Measurements from ENCODE around the gene TEAD1. TPM values are rescaled to one million over a fixed set of nuclear protein-coding genes. Genes with fewer than 3 reads are reported as not detected.

TEAD1 gene
- total RNA-seq, 2 experiments from 2014 or later: 0.59 to 0.65 TPM

DNA sequence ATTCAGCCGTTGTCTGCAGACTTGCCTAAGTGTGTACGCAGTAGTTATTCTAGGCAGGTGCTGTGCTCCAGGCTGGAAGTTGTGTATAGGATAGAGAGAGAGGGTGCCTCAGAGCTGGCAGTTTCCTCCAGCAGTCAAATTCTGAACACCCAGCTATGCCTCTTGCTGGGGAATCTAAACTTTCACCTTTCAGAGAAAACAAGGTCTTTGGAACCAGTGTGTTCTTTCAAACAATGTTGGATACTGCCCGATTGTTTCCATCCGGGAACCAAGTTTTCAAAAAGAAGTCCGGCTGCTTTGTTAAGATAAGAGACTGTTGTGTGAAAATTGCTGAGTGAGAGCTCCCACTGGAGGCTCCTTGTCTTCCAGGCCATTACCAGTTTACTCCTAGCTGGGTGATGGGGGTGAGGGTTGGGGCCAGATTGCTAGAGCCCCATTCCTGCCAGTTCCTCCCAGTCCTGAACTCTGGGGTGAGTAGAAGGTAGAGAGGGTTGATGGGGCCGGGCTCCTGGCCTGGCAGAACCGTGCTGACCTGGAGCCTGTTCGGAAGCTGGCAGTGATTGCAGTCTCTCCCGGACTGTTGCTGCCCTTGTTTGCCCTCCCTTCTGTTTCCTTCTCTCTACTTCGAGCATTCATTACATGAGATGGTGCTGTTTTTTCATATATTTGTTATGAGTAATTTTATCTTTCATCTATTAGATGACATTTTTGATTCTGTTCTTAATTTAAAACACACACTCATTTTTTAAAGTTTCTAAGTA lies 150.2 kb downstream of the TEAD1 start:
- ChIA-PET POLR2A (no interaction called here), CTCF (interaction anchor here (0.6 kb wide), 1 partner anchor 48 kb away, joined by 3 read pairs; no protein-coding TSS in a partner anchor)
- no peak overlapping the region for H3K27ac Mint-ChIP-seq
- intact Hi-C loops (cut with DNase I, micrococcal nuclease): no loop called here
- ATAC-seq (no peak), DNase-seq (no peak)
- no peaks in the 10 kb centered on the region for H3K9me3 Mint-ChIP-seq (ENCODE audit: low read depth)
- peaks cover 10% of the 10 kb centered on the region for H3K4me1 Mint-ChIP-seq
- no peaks in the 10 kb centered on the region for H3K36me3 Mint-ChIP-seq (ENCODE audit: low read depth)
- peaks cover 56% of the 10 kb centered on the region for H3K27me3 Mint-ChIP-seq
- no peak overlapping the region for H3K4me3 Mint-ChIP-seq

DNA sequence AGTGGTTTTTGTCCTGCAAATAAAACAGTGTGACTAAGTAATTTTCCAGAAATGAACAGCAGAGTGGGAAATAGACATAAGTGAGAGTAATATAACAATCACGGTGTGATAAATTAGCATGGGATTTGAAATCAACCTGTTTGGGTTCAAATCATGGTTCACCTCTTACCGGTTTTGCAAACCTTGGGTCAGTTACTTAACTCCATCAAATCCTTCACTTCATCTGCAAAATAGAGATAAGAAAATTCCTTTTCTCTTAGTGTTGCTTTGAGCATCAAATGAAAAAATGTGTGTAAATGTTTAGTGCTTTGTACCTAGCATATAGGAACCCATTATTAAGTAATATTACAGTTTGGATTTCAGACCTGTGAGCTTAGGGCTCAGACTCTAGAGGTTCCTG lies 152.2 kb downstream of the TEAD1 start:
- H3K9me3 Mint-ChIP-seq (ENCODE audit: low read depth): no peaks in the 10 kb centered on the region
- intact Hi-C loops (cut with DNase I, micrococcal nuclease): no loop called here
- no peak for DNase-seq
- ChIA-PET POLR2A (interaction anchor here (0.8 kb wide), 1 partner anchor 13 kb away, joined by 3 read pairs; no protein-coding TSS in a partner anchor), CTCF (interaction anchor here (0.6 kb wide), 1 partner anchor 377 kb away, joined by 3 read pairs; no protein-coding TSS in a partner anchor)
- no peak for ATAC-seq
- no peaks in the 10 kb centered on the region for H3K36me3 Mint-ChIP-seq (ENCODE audit: low read depth)
- no peak overlapping the region for H3K27ac Mint-ChIP-seq
- H3K27me3 Mint-ChIP-seq: peaks cover 67% of the 10 kb centered on the region
- peaks cover 10% of the 10 kb centered on the region for H3K4me1 Mint-ChIP-seq
- H3K4me3 Mint-ChIP-seq: no peak overlapping the region

DNA sequence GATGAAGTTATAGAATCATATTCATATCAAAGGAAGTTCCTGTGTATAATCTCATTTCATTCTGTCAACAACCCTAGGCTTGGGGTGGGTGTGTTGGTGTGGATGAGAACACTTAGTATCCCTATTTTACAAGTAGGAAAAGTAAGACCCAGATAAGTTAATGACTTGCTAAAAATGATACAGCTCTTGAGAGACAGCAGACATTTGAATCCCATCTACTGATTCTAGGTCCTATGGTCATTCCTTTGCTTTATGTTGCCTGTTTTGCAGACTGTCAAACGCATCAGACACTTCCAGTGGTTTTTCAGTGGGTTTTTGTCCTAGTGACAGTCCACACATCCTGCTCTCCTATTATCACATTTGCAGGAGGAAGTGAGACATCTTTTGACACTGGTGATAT lies 153.1 kb downstream of the TEAD1 start:
- H3K4me3 Mint-ChIP-seq: no peak overlapping the region
- intact Hi-C loops (cut with DNase I, micrococcal nuclease): no loop called here
- DNase-seq (no peak), ATAC-seq (no peak)
- POLR2A ChIA-PET: no interaction called here
- peaks cover 10% of the 10 kb centered on the region for H3K4me1 Mint-ChIP-seq
- no peaks in the 10 kb centered on the region for H3K36me3 Mint-ChIP-seq (ENCODE audit: low read depth)
- peaks cover 64% of the 10 kb centered on the region for H3K27me3 Mint-ChIP-seq
- H3K27ac Mint-ChIP-seq: no peak overlapping the region
- H3K9me3 Mint-ChIP-seq (ENCODE audit: low read depth): no peaks in the 10 kb centered on the region
- CTCF ChIA-PET: interaction anchor here (0.7 kb wide), 1 partner anchor 767 kb away, joined by 3 read pairs; no protein-coding TSS in a partner anchor

DNA sequence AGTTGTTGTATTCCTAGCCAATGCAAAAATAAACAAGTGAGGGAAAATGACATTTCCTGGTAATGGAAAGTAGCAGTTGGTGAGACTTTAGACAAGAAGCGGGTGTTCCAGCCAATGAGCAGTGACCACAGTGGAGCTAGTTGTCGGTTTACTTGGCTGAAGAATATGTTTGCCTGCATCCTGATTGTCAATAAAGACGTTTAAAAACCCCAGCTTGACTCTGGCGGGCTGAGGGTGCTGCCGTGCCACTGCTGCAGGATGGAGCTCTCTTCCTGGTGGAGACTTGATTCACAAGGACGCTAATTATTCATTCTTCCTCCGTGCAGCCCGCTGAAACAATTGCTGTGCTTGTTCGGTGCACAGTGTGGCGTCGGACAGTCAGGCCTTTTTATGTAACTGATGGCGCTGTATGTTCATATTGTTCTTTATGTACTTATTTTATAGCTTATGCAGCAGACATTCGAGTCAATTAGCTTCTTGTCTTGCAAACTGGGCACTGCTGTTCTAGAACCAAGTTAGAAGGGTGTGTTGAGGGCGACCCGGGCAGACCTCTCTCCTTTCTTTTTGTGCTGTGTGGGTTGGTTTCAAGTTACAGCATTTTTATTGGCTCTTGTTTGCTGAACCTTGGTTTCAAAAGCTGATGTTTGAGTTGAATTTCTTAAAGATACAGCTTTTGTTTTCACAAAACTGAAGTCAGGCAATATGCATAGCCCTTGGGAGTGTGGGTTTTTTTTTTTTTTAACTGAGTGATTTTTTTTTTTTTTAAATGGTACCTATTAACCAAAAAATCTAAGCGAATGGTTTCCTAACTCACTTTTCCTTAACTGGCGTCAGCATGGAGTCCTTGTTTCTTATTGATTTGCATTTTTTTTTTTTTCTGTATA lies 153.9 kb downstream of the TEAD1 start:
- Mint-ChIP-seq H3K9me3 (ENCODE audit: low read depth) (no peaks in the 10 kb centered on the region), H3K36me3 (ENCODE audit: low read depth) (no peaks in the 10 kb centered on the region), H3K27ac (no peak overlapping the region), H3K27me3 (peaks cover 65% of the 10 kb centered on the region), H3K4me3 (peak overlapping the region; percentile 16), H3K4me1 (peaks cover 10% of the 10 kb centered on the region)
- no peak for ATAC-seq
- ChIA-PET POLR2A (no interaction called here), CTCF (interaction anchor here (0.6 to 1.1 kb wide), 4 partner anchors 34 to 766 kb away, joined by 3 read pairs; no protein-coding TSS in a partner anchor)
- intact Hi-C loops (cut with DNase I, micrococcal nuclease): no loop called here
- DNase-seq: no peak

DNA sequence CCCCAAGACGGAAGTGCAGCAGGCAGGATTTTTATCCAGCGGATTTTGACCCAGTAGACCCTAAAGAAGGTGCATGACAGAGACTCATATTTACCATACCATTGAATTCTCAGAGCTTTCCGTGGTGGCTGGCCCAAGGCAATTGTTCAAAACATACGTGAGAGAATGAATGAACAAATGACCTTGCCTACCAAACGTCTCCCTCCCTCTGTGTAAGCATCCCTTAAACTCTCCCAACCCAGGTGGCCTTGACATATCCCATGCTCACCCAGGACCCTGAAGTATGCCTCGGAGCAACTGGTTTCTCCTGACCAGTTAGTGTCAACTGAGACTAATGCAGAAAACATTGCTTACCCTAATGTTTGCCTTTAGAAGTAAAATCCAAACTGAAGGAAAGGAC lies 154.9 kb downstream of the TEAD1 start:
- CTCF ChIA-PET: no interaction called here
- POLR2A ChIA-PET: no interaction called here
- no peaks in the 10 kb centered on the region for H3K9me3 Mint-ChIP-seq (ENCODE audit: low read depth)
- no peaks in the 10 kb centered on the region for H3K36me3 Mint-ChIP-seq (ENCODE audit: low read depth)
- no peak overlapping the region for H3K27ac Mint-ChIP-seq
- no peak for ATAC-seq
- no peak overlapping the region for H3K4me3 Mint-ChIP-seq
- peaks cover 63% of the 10 kb centered on the region for H3K27me3 Mint-ChIP-seq
- H3K4me1 Mint-ChIP-seq: peaks cover 10% of the 10 kb centered on the region
- DNase-seq: no peak
- intact Hi-C loops (cut with DNase I, micrococcal nuclease): no loop called here

DNA sequence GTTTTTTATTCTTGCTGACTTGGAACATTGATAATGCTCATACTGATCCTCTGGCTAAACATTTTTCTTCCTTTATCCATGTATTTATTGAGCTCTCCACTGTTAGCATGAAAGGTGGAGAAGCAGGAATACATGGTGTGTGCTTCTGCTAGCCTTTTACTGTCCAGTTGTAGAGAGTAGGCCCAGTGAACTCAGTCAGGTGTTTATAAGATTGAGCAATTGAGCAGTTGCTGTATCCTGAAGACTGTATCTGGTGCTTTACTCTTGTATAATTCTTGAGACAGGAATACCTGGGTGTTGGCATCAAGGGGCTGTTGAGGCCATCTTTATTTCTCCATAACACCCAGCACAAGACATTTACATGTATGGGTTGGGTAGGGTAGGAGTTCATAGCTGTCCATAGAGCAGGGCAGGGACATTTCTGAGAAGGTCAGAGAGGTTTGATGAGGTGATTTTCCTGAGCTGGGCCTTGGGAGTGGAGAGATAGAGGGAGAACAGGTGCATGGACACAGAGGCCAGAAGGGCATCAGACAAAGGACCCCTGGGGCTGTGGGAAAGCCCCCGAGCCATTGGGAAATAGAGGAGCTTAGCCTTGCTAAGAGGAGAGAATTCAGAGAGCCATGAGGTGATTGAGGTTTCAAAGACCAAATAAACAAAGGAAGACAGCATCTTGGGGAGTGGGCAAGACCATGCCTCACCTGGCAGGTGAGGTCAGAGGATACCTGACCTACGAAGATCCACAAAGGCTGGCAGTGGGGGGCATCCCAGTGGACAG lies 155.5 kb downstream of the TEAD1 start:
- intact Hi-C loops (cut with DNase I, micrococcal nuclease): no loop called here
- Mint-ChIP-seq H3K4me3 (no peak overlapping the region), H3K27me3 (peaks cover 64% of the 10 kb centered on the region), H3K36me3 (ENCODE audit: low read depth) (no peaks in the 10 kb centered on the region), H3K4me1 (peaks cover 10% of the 10 kb centered on the region), H3K27ac (no peak overlapping the region), H3K9me3 (ENCODE audit: low read depth) (no peaks in the 10 kb centered on the region)
- no peak for DNase-seq
- ChIA-PET CTCF (no interaction called here), POLR2A (interaction anchor here (0.6 kb wide), 1 partner anchor 742 kb away, joined by 8 read pairs; no protein-coding TSS in a partner anchor)
- no peak for ATAC-seq

DNA sequence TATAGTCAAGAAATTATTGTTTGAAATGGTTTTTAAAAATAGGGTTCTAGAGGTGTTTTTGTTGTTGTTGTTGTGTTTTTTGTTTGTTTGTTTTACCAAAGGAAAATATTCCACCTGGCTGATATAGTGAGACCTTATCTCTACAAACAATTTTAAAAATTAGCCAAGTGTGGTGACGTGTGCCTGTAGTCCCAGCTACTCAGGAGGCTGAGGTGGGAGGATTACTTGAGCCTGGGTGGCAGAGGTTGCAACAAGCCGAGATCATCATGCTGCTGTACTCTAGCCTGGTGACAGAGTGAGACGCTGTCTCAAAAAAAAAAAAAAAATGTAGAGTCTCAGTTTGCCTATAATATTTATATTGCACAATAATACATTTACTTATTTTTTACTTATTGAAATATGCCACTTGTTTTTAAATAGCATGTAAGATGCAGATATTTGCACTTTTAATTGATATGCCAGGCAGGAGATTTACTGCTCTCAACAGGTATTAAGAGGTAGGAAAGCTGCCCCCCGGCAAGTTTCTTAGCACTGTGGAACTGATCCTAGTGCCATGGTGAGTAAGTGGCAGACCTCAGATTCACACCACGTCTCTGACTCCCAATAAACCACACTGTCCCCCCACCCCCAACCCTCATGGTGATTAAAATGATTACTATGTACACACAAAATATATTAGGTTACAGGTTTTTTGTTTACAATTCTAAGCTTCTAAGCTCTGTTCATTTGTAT lies 157.4 kb downstream of the TEAD1 start:
- no peak for DNase-seq
- ATAC-seq: no peak
- Mint-ChIP-seq H3K36me3 (ENCODE audit: low read depth) (no peaks in the 10 kb centered on the region), H3K4me3 (no peak overlapping the region), H3K9me3 (ENCODE audit: low read depth) (no peaks in the 10 kb centered on the region), H3K27me3 (peaks cover 66% of the 10 kb centered on the region), H3K4me1 (peaks cover 10% of the 10 kb centered on the region), H3K27ac (no peak overlapping the region)
- intact Hi-C loops (cut with DNase I, micrococcal nuclease): no loop called here
- ChIA-PET CTCF (interaction anchor here (0.6 to 1.5 kb wide), 2 partner anchors 209 to 500 kb away, joined by 3 read pairs; no protein-coding TSS in a partner anchor), POLR2A (no interaction called here)

DNA sequence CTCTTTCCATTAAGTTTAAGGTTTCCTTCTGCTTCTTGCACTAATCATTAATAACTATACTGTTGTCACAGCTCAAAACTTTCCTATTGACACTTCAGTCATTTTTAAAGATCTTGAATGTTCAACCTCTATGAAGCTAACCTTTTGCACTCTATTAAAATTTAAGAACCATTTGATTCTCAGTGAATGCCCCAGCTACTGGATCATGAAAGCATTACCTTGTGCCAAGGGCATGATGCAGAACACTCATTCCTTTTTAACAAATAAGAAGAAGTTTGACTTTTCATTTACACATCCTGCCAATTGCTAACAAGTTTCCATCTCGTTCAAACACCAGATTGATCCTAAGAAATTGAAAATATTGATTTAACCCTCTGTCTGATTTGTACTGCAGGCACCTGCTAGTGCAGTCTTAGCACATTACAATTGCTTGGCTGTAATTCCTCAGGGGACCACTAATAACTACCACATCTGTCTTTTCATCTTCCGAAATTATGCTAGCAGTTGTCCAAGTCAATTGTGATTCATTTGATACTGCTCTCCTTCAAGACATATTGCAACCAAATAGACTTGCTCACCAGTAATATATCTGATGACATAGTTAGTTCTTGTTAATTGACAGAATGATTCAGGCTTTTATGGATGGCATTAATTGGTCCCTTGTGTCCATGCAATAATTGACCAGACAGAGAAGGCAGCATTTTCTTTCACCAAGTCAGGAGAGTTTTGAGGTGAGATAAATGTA lies 158.4 kb downstream of the TEAD1 start:
- no peak for ATAC-seq
- intact Hi-C loops (cut with DNase I, micrococcal nuclease): no loop called here
- CTCF ChIA-PET: interaction anchor here (0.6 to 1.5 kb wide), 2 partner anchors 208 to 501 kb away, joined by 3 read pairs; no protein-coding TSS in a partner anchor

DNA sequence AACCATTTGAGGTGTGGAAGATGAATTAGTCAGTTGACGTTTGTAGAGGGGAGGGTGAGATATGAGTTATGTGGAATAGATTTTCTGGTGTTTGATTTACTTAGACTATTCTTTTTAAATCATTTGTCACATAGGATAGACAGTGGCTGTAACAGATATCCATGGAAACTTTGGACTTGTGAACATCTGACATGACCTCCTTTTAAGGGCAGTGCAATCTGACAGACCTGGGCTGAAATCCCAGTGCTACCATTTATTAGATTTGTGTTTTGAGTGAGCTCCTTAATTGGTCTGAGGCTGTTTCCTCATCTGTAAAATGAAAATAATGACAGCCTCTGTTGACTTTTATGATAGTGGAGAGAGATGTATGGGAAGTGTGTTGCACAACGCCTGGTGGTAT lies 159.9 kb downstream of the TEAD1 start:
- DNase-seq (no peak), ATAC-seq (no peak)
- POLR2A ChIA-PET: no interaction called here
- CTCF ChIA-PET: interaction anchor here (1.1 kb wide), 1 partner anchor 8 kb away, joined by 3 read pairs; no protein-coding TSS in a partner anchor
- Mint-ChIP-seq H3K4me3 (no peak overlapping the region), H3K27ac (no peak overlapping the region), H3K9me3 (ENCODE audit: low read depth) (no peaks in the 10 kb centered on the region), H3K4me1 (peaks cover 1% of the 10 kb centered on the region), H3K36me3 (ENCODE audit: low read depth) (no peaks in the 10 kb centered on the region), H3K27me3 (peaks cover 44% of the 10 kb centered on the region)
- intact Hi-C loops (cut with DNase I, micrococcal nuclease): no loop called here

More for the DNA sequence above, 158.4 kb downstream of the TEAD1 start:
- POLR2A ChIA-PET: no interaction called here
- Mint-ChIP-seq H3K36me3 (ENCODE audit: low read depth) (no peaks in the 10 kb centered on the region), H3K9me3 (ENCODE audit: low read depth) (no peaks in the 10 kb centered on the region), H3K27me3 (peaks cover 59% of the 10 kb centered on the region), H3K4me1 (peaks cover 10% of the 10 kb centered on the region), H3K4me3 (no peak overlapping the region), H3K27ac (no peak overlapping the region)
- no peak for DNase-seq

DNA sequence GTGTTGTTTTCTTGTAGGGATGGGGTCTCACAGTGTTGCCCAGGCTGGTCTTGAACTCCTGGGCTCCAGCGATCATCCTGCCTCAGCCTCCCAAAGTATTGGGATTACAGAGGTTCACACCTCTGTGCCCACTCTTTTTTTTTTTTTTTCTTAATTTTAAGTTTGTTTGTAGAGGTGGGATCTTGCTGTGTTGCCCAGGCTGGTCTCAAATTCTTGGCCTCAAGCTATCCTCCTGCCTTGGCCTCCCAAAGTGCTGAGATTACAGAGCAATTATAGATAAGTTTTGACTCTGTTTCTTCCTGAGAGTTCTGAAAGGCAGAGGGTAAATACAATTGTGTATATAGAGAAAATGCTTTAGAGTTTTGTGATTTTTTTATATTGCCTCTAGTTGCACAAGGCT lies 160.4 kb downstream of the TEAD1 start:
- H3K36me3 Mint-ChIP-seq (ENCODE audit: low read depth): no peaks in the 10 kb centered on the region
- intact Hi-C loops (cut with DNase I, micrococcal nuclease): no loop called here
- ChIA-PET CTCF (no interaction called here), POLR2A (no interaction called here)
- H3K4me3 Mint-ChIP-seq: no peak overlapping the region
- H3K27me3 Mint-ChIP-seq: peaks cover 42% of the 10 kb centered on the region
- no peaks in the 10 kb centered on the region for H3K4me1 Mint-ChIP-seq
- no peaks in the 10 kb centered on the region for H3K9me3 Mint-ChIP-seq (ENCODE audit: low read depth)
- ATAC-seq: no peak
- no peak overlapping the region for H3K27ac Mint-ChIP-seq
- DNase-seq: no peak

Measured in activated CD4-positive, alpha-beta T cell treated with anti-CD3 and anti-CD28 coated beads for 36 hours (primary cell).